Suprapubic skin (tissue), 4 donors: Measurements from ENCODE around the gene ST8SIA5. TPM values are rescaled to one million over a fixed set of nuclear protein-coding genes. Genes with fewer than 3 reads are reported as not detected.

Experiments used
- DNase-seq, 2 donors: peaks; one replicate each; pipeline ENCODE4 v3.0.0-alpha.2; 2019; ENCODE audit warnings: low spot score in 2 of 2
- H3K27ac ChIP-seq: fragments of 200-600 bp; sonication (generic); one replicate; pipeline ENCODE4 v1.5.1; 2019
- H3K27me3 ChIP-seq: fragments of 200-600 bp; sonication (generic); one replicate; pipeline ENCODE4 v1.5.1; 2019
- H3K36me3 ChIP-seq: fragments of 200-600 bp; sonication (generic); one replicate; pipeline ENCODE4 v1.5.1; 2019
- H3K4me1 ChIP-seq: fragments of 200-600 bp; sonication (generic); one replicate; pipeline ENCODE4 v1.5.1; 2019
- H3K4me3 ChIP-seq: fragments of 200-600 bp; sonication (generic); one replicate; pipeline ENCODE4 v1.5.1; 2019; ENCODE audit warnings: mild to moderate bottlenecking
- H3K9me3 ChIP-seq: fragments of 200-600 bp; sonication (generic); one replicate; pipeline ENCODE4 v1.5.1; 2019
- CTCF ChIP-seq, 2 donors: fragments of 200-600 bp in 1 of 2; fragments of 450-650 bp in 1 of 2; sonication (generic) in 1 of 2; IDR thresholded peaks; one replicate each; pipeline ENCODE4 v1.5.1; 2016 to 2019; ENCODE audit warnings: antibody characterized with exemption in 2 of 2, mild to moderate bottlenecking in 1 of 2, moderate library complexity in 1 of 2
- EP300 ChIP-seq: sonication (generic); formaldehyde crosslinking; IDR thresholded peaks from one replicate; pipeline ENCODE4 v1.6.1; 2017; ENCODE audit warnings: antibody characterized with exemption
- POLR2A ChIP-seq, 2 donors: fragments of 450-650 bp; IDR thresholded peaks; one replicate each; pipeline ENCODE4 v1.6.1; 2017; ENCODE audit warnings: antibody characterized with exemption in 2 of 2, mild to moderate bottlenecking in 2 of 2, moderate library complexity in 2 of 2
- POLR2AphosphoS5 ChIP-seq, 3 donors: sonication (generic); formaldehyde crosslinking; IDR thresholded peaks; one replicate each; pipeline ENCODE4 v1.6.1; 2017; ENCODE audit warnings: antibody characterized with exemption in 3 of 3
- WGBS: methylation state at CpG from one replicate; pipeline ENCODE4 v1.1.5; 2018; 5-methylcytosine and 5-hydroxymethylcytosine counted together
- total RNA-seq, 4 donors: library from RNA; depleted of rRNA; stranded (reverse); fragments of >200 nt; gene quantifications; one replicate each; pipeline ENCODE4 v1.1.0, GENCODE V29; 2016

The ST8SIA5 gene
- total RNA-seq, 4 donors from 2014 or later, result not detected

- DNase-seq, result no peak
- Histone ChIP-seq H3K27me3 (no peaks in the 10 kb centered on the region), H3K9me3 (no peaks in the 10 kb centered on the region), H3K4me1 (peaks cover 6% of the 10 kb centered on the region), H3K36me3 (no peaks in the 10 kb centered on the region), H3K4me3 (no peak overlapping the region), H3K27ac (no peak overlapping the region)
- 28% methylated on average over 10 of the region's 10 CpGs for WGBS
- TF ChIP-seq POLR2A (IDR thresholded peaks at IDR 0.05) (no peak), CTCF (IDR thresholded peaks at IDR 0.05) (no peak), POLR2AphosphoS5 (IDR thresholded peaks at IDR 0.05) (no peak), EP300 (no peak)
These were observed 38.1 kb downstream of the ST8SIA5 start for GRCh38 chr18:46718501-46719341.

- H3K27ac ChIP-seq, result no peak overlapping the region
- H3K36me3 ChIP-seq, result no peaks in the 10 kb centered on the region
- no CpG with 5 or more reads among the region's 2 CpGs for WGBS
- no peak for DNase-seq
- no peaks in the 10 kb centered on the region for H3K27me3 ChIP-seq
- TF ChIP-seq EP300 (no peak), POLR2A (IDR thresholded peaks at IDR 0.05) (no peak), POLR2AphosphoS5 (IDR thresholded peaks at IDR 0.05) (no peak), CTCF (IDR thresholded peaks at IDR 0.05) (no peak)
- H3K4me1 ChIP-seq, result peaks cover 6% of the 10 kb centered on the region
- H3K9me3 ChIP-seq, result no peaks in the 10 kb centered on the region
- H3K4me3 ChIP-seq, result no peak overlapping the region
These were observed 40.0 kb downstream of the ST8SIA5 start for GRCh38 chr18:46716827-46717226.

- no peaks in the 10 kb centered on the region for H3K36me3 ChIP-seq
- 73% methylated on average over 2 of the region's 5 CpGs for WGBS
- TF ChIP-seq EP300 (no peak), POLR2A (IDR thresholded peaks at IDR 0.05) (no peak), POLR2AphosphoS5 (IDR thresholded peaks at IDR 0.05) (no peak)
- H3K27me3 ChIP-seq, result no peaks in the 10 kb centered on the region
- H3K9me3 ChIP-seq, result no peaks in the 10 kb centered on the region
- H3K27ac ChIP-seq, result no peak overlapping the region
- DNase-seq, result no peak
- H3K4me3 ChIP-seq, result no peak overlapping the region
- H3K4me1 ChIP-seq, result peaks cover 6% of the 10 kb centered on the region
These were observed 40.5 kb downstream of the ST8SIA5 start for GRCh38 chr18:46716336-46716735.

GRCh38 chr18:46715062-46715461 is 41.8 kb downstream of the ST8SIA5 start:
- Histone ChIP-seq H3K4me3 (no peak overlapping the region), H3K27me3 (no peaks in the 10 kb centered on the region), H3K9me3 (no peaks in the 10 kb centered on the region), H3K36me3 (no peaks in the 10 kb centered on the region), H3K27ac (no peak overlapping the region), H3K4me1 (peaks cover 6% of the 10 kb centered on the region)
- DNase-seq, result no peak
- TF ChIP-seq CTCF (IDR thresholded peaks at IDR 0.05) (no peak), POLR2A (IDR thresholded peaks at IDR 0.05) (no peak), EP300 (no peak), POLR2AphosphoS5 (IDR thresholded peaks at IDR 0.05) (no peak)
- 54% methylated on average over 5 of the region's 5 CpGs for WGBS

- H3K27ac ChIP-seq, result no peak overlapping the region
- H3K4me1 ChIP-seq, result no peaks in the 10 kb centered on the region
- H3K36me3 ChIP-seq, result no peaks in the 10 kb centered on the region
- WGBS, result 43% methylated on average over 5 of the region's 5 CpGs
- no peaks in the 10 kb centered on the region for H3K27me3 ChIP-seq
- no peaks in the 10 kb centered on the region for H3K9me3 ChIP-seq
- H3K4me3 ChIP-seq, result no peak overlapping the region
- TF ChIP-seq POLR2AphosphoS5 (IDR thresholded peaks at IDR 0.05) (no peak), POLR2A (IDR thresholded peaks at IDR 0.05) (no peak), EP300 (no peak), CTCF (IDR thresholded peaks at IDR 0.05) (no peak)
- no peak for DNase-seq
These were observed 44.4 kb downstream of the ST8SIA5 start for GRCh38 chr18:46712406-46712805.
